ENCODE results near the gene WAPL.
A peak's percentile ranks its signal among the peaks of the same experiment; 100 is the strongest.

Gene WAPL

DNA sequence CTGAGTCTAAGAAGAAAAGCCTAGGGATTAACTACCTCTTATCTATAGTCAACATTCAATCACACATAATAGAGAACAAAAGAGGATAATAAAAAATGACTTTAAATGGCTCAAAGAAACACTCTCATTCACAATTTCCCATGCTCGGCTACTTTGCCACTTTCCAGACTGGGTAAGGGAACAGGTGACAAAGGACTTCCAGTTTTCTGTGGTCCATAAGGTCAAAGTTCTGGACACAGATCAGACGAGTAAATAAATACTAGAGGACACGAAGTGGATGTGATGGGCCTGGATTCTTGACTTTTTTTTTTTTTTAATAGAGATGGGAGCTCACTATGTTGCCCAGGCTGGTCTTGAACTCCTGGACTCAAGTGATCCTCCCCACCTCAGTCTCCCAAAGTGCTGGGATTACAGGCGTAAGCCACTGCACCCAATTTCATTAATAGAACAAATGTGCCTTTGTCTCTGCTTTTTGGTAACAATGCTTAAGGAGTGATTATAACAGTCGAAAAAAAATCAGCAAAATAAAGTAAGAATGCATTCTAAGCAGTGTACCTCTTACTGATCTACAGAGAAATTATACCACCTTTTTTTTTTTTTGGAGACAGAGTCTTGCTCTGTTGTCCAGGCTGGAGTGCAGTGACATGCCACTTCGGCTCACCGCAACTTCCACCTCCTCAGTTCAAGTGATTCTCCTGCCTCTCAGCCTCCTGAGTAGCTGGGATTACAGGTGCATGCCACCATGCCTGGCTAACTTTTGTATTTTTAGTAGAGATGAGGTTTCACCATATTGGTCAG is 70.6 kb downstream of the WAPL start:
- DNase-seq = no peak

DNA sequence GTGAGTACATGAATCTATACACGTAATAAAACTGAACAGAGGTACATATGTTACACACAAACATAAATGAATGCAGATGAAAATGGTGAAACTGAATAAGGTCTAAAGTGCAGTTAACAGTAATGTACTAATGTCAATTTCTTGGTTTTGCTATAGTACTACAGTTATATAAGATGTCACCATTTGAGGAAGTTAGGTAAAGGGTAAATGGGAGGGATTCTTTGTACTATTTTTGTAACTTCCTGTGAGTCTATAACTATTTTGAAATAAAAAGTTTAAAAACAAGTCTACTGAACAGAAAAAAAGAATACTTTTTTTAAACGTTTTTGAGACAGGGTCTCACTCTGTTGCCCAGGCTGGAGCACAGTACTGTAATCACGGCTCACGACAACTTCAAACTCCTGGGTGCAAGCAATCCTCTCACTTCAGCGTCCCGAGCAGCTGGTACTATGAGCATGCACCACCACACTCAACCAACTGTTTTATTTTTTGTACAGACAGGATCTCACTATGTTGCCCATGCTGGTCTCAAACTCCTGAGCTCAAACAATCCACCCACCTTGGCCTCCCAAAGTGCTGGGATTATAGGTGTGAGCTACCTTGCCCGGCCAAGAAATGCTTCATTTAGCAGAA is 71.5 kb downstream of the WAPL start:
- no peak for DNase-seq

DNA sequence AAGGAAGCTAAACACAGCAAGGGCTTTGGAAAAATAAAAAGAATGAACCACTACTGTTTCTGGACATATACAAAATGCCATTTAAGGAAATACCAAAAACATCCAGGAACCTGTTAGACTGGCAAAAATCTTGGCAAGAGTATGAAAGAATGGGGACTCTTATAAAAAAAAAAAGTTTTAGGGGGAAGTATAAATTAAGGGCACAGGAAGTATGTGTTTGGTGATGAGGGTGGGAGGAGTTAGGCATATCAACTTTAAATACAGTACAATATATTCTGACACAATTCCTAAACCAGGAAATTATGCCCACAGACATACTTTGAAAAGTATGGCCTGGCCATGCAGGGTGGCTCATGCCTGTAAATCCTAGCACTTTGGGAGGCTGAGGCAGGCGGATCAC is 74.2 kb downstream of the WAPL start:
- DNase-seq = no peak

DNA sequence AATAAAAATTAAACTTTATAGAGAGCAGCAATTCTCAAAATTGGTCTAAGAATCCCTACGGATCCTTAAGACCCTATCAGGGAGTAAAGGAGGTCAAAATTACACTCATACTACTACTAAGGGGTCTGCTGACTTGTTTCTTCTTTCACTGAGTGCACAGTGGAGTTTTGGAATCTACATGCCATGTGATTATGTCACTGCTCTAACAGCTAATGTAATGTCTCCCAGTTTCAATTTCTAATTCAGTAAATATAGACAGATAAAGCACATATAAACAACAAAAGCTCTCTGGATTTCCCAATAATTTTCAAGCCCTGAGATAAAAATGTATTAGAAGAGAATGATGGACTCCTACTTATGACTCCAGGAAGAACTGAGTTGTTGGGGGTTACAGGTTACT is 74.6 kb downstream of the WAPL start:
- DNase-seq = no peak

DNA sequence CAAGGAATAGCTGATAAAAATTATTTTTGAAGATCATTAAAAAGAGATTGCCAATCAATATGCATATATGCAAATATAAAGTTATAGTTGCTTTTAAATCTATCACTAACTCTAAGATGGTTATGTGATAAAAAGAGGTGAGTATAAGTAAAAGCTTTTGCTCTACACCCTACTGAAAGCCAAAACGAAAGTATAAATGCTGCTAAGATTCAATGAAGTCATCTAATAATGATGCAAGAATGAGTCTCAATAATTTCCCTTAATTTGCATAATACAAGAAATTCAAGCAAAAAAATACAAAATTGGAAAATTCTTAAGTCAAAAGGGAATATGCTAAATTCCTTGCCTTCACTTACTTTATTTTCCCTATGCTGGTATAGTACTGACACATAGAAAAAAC is 75.2 kb downstream of the WAPL start:
- no peak for DNase-seq

DNA sequence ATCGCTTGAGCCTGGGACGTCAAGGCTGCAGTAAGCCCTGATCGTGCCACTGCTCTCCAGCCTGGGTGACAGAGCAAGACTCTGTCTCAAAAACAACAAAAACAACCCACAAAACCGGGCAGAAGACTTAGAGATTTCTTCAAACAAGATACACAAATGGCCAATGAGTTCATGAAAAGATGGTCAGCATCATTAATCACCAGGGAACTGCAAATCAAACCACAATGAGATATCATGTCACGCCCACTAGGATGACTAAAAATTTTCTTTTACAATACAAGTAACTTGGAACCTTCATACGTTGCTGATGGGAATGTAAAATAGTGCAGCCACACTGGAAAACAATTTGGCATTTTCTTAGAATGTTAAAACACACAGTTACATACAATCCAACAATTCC is 77.7 kb downstream of the WAPL start:
- DNase-seq = no peak

DNA sequence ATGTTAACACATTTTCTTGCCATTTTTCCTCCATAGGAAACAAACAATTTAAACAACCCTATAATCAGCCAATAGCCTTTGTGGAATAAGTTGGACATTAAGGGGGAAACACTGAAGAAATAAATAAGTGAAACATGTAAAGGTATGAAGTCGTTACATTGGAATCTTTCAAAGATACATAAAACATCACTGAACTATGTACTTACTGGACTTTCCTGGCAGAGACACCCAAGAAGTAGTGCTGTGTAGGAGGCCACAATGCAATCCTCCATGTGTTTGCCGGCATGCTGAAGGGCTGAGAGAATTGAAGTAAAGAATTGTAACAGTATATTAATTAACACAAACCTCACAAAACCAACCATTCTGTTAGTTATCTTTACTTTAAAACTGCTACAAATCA is 78.5 kb downstream of the WAPL start:
- no peak for DNase-seq

DNA sequence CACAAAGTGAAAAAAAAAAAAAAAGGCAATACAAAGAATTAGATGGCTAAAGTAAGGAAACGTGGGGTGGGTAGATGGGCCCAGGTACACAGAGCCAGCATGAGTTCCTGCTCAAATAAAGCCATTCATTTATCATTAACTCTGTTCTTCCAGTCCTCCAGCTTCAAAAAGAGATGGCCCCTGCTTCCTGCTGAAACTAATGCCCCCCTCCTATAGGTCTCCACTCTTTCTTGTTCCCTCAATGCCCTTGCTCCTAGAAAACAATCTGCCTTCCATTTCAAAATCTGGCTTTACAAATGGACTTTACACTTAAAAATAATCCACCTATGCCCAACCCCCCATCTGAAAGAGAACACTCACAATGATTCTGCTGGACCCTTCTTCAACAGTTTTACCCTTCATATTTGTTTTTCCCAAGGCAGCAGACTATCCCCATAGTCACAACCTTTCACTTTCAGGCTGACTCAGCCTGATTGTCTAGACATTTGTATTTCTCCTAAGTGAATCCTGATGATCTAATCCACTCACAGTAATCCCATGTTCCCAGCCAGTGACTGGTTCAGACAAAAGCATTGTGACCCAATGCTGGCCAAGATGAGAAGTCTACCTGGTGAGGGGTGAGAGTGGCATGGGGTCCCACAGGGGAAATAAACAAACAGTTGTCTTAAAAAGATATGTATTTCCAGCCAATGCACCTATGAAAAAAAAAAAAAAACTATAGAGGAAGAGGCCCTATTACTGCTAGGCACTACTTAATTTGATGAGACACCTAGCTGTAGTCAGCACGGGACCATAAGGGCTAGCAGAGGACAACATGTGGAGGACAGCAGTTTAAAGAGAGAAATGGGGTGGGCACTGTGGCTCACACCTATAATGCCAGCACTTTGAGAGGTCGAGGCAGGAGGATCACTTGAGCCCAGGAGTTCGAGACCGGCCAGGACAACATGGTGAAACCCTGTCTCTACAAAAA is 80.4 kb downstream of the WAPL start:
- DNase-seq = no peak

DNA sequence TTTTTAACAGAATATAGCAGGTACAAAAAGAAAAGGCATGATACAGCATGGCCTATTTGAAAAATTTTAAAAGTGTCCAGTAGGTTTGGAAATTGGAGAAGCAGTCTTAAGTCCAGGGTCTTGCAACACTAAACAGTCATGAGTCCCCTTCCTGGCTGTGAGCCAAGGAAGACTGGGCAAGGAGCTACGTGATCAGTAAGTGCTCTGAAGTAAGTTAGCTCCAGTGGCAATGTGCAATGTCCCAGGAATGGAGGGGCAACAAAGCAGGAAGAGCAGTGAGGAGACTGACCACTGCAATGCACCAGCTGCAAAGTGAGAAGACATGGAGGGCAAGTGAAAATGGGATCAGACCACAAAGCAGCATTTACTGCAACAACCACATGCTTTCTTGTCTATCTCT is 82.0 kb downstream of the WAPL start:
- no peak for DNase-seq

DNA sequence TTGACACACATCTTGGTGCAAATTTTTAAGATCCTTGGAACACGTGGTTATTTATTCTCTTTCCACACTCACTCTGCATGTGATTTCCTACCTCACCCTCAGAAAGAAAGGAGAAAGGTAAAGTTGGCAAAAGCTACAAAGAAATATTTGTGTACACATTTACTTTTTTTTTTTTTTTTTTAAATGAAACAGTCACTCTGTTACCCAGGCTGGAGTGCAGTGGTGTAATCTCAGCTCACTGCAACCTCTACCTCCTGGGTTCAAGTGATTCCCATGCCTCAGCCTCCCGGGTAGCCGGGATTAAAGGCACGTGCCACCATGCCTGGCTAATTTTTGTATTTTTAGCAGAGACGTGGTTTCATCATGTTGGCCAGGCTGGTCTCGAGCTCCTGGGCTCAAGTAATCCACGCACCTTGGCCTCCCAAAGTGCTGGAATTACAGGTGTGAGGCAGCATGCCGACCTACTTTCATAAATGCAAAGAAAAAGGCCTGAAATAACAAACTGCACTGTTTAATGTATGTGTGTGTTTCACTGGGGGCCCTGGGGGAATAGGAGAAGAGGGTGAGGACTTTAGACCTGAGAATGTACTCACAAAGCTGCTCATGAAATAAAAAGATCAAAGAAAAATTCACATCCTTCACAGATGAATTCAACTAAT is 83.4 kb downstream of the WAPL start:
- no peak for DNase-seq

DNA sequence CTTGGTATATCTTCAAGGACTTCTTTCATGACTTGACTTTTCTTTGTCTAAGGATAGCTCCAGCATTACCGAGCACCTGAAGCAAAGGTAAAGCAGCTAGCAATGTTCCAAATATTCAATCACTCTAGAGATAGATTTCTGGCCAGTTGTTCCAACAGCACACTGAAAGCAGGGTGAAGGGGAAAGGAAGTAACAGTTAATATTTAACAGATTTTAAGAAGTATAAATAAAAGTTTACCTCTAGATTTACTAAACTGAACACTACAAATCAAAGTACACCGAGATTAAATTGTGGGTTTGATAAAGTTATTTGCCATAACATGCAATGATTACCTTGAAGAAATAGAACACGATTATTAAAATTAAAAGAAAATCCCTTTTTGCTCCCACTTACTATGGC is 84.1 kb downstream of the WAPL start:
- DNase-seq = no peak

DNA sequence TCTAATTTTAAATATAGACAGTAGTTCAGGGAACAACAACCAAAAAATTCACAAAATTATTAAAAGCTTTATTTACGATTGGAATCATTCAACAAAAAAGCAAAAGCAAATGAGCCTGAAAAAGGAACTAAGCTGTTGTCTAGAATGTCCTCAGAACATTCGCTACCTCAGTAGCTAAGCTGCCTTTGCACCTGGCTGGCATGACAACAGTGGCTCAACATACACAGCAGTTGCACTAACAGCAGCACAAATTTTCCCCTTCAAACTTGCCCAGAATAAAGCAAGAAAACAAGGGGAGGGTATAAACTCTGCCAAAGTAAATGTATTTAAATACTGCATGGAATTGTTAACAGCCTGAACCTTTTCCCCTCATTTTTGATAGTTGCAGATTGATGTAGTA is 84.6 kb downstream of the WAPL start:
- DNase-seq = no peak

DNA sequence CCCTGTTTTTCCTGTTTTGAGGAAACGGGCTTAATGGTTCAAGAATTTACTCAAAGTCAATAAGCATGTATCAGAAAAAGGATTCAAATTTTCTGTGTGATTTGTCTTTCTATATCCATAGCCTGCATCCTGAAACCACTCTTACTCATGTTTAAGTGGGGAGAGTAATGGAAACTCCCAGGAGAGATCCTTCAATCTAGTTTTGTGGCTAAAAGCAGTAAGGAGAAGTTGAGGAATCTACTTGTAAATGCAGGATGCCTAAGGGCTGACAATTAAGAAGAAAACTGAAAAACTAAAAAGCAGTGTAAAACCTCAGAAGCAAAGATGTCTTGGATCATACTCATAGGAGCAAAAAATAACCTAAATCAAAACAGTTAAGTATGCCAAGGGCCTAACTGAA is 86.9 kb downstream of the WAPL start:
- DNase-seq = no peak

DNA sequence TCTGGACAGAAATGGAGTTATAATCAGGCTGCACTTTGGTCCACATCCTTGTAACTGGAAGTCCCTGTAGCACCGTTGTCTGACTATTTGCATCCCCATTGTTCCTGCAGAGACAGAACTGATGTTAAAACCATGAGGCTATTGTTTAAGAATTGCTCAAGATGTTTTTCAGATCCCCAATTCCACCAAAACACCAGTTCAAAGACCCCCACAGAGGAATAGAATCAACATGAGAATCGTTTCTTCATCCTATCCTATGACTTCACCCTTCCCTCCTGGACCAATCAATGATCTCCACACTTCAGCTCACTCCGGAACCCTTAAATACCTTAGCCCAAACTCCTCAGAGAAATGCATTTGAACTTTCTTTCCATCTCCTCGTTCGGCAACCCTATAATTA is 97.9 kb downstream of the WAPL start:
- DNase-seq = no peak

DNA sequence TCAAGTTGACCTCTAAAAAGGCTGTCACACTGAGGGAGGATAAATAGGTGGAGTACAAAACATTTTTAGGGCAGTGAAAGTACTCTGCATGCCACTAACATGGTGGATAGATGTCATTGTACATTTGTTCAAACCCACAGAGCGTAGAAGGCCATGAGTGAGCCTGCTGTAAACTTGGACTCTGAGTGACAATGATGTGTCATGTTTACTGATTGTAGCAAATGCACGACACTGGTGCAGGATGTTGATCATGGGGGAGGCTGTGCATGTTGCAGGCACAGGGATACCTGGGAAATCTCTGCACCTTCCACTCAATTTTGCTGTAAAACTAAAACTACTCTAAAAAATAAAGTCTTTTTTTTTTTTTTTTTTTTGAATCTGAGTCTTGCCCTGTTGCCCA is 102.5 kb downstream of the WAPL start:
- DNase-seq = no peak

DNA sequence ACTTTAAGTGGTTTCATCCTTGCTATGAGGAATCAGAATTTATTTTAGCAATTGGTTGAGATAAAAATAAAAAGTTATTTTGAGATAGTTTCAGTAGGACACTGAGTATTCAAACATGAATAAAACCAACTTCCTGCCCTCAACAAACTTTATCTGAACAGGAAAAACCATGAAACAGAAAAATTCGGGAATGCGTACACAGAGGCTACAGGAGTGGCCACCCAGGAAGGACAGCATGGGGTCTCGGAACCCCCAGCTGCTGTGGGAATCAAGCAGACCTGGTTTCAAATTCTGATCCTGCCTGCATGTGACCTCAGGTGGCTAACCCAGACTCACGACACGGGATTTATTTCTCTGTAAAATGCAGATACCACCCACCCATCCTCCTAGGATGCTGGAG is 106.0 kb downstream of the WAPL start:
- DNase-seq = no peak

DNA sequence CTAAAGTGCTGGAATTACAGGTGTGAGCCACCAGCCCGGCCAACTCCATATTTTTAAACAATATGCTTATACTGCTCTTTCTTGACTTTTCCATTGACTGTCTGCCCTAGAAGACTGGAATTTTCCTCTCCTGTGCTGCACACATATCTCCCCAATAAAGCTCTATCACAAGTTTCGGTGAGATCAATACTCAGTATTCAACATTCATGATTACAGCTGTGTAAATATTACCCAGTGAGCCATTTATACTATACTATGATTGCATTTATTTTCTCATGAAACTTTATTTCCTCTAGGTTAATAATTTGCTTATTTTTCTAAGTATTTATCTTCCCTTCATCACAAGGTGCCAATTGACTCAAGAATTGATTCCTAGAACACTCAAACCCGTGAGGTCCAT is 106.5 kb downstream of the WAPL start:
- DNase-seq = no peak

DNA sequence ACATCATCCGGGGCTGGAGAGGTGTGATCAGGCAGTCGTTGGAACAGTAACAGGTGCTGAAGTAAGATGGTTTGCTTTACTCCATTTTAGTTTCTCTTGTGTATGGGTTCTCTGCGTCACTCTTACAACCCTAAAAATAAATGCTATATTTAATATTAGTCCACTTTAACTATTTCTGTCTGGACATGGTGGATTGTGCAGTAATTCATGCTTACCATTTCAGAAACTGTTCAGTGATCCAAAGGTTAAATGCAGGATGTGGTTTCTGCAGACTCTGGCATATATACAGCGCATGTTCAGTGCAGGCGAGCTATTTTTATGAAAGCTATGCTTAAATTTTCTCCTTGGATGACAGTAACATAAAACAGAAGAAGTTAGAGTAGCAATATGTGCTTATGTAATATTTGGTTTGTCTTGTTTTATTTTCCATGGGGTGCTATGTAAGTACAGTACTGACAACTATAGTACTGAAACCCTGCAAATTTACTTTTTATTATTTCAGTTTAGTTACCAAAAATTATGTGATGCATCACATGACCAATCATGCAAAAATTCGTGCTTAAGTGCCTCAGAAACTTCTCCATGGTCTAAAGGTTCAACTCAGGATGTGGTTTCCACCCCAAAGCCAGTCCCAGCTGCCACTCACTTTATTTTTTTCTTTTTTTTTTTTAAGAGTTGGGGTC is 108.4 kb downstream of the WAPL start:
- no peak for DNase-seq

DNA sequence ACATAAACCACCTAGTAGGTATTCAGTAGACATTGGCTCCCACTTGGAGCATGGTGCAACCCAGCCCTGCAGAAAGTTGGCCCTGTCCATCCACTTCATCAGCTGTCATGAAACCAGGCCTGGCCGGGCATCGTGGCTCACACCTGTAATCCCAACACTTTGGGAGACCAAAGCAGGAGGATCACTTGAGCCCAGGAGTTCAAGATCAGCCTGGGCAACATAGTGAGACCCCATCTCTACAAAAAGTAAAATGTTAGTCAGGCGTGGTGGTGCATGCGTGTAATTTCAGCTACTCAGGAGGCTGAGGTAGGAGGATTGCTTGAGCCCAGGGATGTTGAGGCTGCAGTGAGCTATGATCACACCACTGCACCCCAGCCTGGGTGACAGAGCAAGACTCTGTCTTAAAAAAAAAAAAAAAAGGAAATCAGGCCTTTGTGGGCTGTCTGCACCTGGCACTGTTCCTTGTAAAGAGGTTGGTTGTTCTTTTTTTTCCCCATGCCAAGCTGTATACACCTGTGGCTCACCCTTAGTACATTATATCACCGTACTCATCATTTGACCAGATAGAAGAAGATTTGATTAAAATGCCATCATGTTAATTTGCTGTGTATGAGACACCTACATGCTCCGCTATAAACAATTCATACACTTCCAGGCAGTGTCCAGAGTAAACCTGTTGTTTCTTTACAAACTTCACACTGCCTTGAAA is 109.6 kb downstream of the WAPL start:
- DNase-seq = no peak

DNA sequence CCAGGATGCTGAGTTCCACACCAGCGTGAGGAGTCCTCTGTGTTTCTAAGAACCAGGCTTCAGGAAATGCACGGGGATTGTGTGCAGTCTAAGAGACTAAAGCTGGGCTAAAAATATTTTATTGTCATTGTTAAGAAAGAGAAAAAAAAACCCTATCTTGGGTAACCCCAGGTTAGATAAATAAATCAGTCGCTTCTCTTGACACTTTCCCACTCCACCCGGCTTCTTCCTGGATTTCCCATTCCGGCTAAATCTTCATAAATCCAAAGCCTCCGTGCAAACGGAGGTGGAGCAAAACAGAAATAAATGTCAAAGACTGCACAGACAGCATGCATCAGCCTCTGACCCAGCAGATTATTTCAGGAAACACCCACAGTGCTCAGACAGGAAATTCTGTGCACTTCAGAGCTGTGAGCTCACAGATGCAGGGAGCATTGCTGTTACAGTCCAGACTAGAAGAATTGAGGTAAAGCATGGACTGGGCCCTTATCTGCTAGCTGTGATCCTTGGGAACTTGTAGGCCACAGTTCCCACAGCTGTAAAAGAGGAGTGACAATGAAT is 110.2 kb downstream of the WAPL start:
- DNase-seq = peak; percentile 46

DNA sequence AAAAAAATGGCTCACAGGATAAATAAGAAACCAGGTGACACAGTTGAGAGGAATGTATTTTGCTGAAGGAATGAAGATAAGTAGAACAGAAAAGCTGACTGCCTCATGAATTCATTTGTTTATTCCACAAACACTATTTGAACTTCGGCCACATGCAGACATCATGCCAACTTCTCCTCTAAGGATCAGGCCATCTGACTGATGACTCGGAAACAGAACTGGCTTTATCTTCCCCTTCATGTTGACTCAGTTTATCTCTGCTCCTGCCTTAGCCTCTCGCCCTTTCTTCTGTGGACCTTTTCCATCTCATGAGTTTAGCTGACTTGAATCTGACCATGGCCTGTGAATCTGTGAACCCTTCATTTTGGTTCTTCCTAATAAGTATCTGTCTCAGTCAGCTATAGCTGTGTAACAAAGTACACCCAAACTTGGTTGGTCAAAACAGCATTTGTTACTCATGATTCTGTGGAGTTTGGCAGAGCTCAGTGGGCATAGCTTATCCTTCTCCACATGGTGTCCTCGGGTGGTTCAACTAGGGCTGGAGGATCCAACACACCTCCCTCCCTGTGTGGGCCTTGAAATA is 111.0 kb downstream of the WAPL start:
- DNase-seq = no peak

Measured in activated CD4-positive, alpha-beta T cell treated with anti-CD3 and anti-CD28 coated beads for 48 hours (primary cell).